Ascending aorta (tissue), 2 donors: ENCODE results near the gene LENG9. TPM values are rescaled to one million over a fixed set of nuclear protein-coding genes. Genes with fewer than 3 reads are reported as not detected.

ENCODE experiments used
- DNase-seq, 2 donors: peaks; one replicate each; pipeline ENCODE4 v3.0.0-alpha.2; 2019; ENCODE audit warnings: low spot score in 2 of 2
- H3K27ac ChIP-seq, 2 donors: fragments of 200-600 bp; sonication (generic); one replicate each; pipeline ENCODE4 v1.5.1; 2016 to 2017; ENCODE audit warnings: mild to moderate bottlenecking in 1 of 2
- H3K27me3 ChIP-seq: fragments of 200-600 bp; sonication (generic); one replicate; pipeline ENCODE4 v1.5.1; 2017
- H3K36me3 ChIP-seq, 2 donors: fragments of 200-600 bp; sonication (generic); one replicate each; pipeline ENCODE4 v1.5.1; 2016
- H3K4me1 ChIP-seq, 2 donors: fragments of 200-600 bp; sonication (generic); one replicate each; pipeline ENCODE4 v1.5.1; 2016 to 2017; ENCODE audit warnings: mild to moderate bottlenecking in 1 of 2
- H3K4me3 ChIP-seq, 2 donors: fragments of 200-600 bp; sonication (generic); one replicate each; pipeline ENCODE4 v1.5.1; 2016 to 2017; ENCODE audit warnings: mild to moderate bottlenecking in 1 of 2
- H3K9me3 ChIP-seq, 2 donors: fragments of 200-600 bp; sonication (generic); one replicate each; pipeline ENCODE4 v1.5.1; 2016
- intact Hi-C: fragments of 100-400 bp; cut with DNase I; formaldehyde crosslinking; loops from one replicate; pipeline ENCODE4 v1.15.1; 2023
- total RNA-seq: library from RNA; depleted of rRNA; stranded (reverse); fragments of >200 nt; gene quantifications from one replicate; pipeline ENCODE4 v1.1.0, GENCODE V29; 2016
- TF ChIP-seq, protein P1 (sequence below), 3 experiments: fragments of 200-600 bp in 2 of 3; fragments of 450-650 bp in 1 of 3; sonication (generic) in 2 of 3; IDR thresholded peaks; one replicate each; pipeline ENCODE4 v1.5.1; 2016 to 2019; ENCODE audit warnings: antibody characterized with exemption in 3 of 3, mild to moderate bottlenecking in 1 of 3, moderate library complexity in 1 of 3

The LENG9 gene
- total RNA-seq, 1 donor from 2014 or later, result 10.1 TPM

DNA sequence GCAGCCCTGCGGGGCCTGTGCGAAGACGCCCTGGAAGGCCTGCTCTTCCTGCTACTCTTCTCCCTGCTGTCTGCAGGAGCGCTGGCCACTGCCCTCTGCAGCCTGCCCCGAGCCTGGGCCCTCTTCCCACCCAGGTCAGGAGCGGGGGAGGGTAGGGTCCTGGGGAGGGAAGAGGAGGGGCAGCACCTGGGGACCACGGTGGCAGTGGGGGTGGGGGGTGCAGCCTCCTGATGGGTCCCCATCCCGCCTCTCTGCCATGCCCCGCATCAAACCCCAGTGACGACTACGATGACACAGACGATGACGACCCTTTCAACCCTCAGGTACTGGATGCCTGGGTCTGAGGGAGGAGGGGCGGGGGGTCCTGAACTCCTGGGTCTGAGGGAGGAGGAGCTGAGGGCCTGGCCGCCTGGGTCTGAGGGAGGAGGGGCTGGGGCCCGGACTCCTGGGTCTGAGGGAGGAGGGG, 28.0 kb downstream of the LENG9 start:
- intact Hi-C loops, result no loop called here
- Histone ChIP-seq H3K36me3 (no peaks in the 10 kb centered on the region), H3K4me1 (no peaks in the 10 kb centered on the region), H3K9me3 (no peaks in the 10 kb centered on the region), H3K27me3 (peaks cover 5% of the 10 kb centered on the region), H3K4me3 (no peak overlapping the region), H3K27ac (no peak overlapping the region)
- TF ChIP-seq, protein P1, sequence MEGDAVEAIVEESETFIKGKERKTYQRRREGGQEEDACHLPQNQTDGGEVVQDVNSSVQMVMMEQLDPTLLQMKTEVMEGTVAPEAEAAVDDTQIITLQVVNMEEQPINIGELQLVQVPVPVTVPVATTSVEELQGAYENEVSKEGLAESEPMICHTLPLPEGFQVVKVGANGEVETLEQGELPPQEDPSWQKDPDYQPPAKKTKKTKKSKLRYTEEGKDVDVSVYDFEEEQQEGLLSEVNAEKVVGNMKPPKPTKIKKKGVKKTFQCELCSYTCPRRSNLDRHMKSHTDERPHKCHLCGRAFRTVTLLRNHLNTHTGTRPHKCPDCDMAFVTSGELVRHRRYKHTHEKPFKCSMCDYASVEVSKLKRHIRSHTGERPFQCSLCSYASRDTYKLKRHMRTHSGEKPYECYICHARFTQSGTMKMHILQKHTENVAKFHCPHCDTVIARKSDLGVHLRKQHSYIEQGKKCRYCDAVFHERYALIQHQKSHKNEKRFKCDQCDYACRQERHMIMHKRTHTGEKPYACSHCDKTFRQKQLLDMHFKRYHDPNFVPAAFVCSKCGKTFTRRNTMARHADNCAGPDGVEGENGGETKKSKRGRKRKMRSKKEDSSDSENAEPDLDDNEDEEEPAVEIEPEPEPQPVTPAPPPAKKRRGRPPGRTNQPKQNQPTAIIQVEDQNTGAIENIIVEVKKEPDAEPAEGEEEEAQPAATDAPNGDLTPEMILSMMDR (IDR thresholded peaks at IDR 0.05), result no peak
- no peak for DNase-seq

DNA sequence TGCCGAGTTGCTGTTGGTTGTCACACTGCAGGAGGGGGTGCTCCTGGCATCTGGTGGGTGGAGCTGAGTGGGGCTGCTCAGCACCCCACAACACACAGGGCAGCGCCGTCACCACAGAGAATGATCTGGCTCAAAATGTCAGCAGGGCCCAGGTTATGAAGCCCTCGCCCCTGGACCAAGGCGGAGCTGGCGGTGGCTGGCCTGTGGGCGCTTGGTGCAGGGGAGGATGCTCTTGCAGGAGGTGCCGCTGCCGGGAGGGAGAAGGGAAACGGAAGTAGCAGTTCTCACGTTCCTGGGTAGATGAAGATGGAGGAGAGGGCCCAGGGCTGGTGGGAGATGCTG, 28.7 kb downstream of the LENG9 start:
- DNase-seq, result no peak
- H3K4me3 ChIP-seq, result no peak overlapping the region
- peaks cover 7% of the 10 kb centered on the region for H3K27me3 ChIP-seq
- H3K4me1 ChIP-seq, result peaks cover 0 to 3% of the 10 kb centered on the region in 2 donors
- H3K27ac ChIP-seq, result no peak overlapping the region
- no peaks in the 10 kb centered on the region for H3K36me3 ChIP-seq
- TF ChIP-seq, protein P1 (IDR thresholded peaks at IDR 0.05), result no peak
- intact Hi-C loops, result no loop called here
- no peaks in the 10 kb centered on the region for H3K9me3 ChIP-seq

DNA sequence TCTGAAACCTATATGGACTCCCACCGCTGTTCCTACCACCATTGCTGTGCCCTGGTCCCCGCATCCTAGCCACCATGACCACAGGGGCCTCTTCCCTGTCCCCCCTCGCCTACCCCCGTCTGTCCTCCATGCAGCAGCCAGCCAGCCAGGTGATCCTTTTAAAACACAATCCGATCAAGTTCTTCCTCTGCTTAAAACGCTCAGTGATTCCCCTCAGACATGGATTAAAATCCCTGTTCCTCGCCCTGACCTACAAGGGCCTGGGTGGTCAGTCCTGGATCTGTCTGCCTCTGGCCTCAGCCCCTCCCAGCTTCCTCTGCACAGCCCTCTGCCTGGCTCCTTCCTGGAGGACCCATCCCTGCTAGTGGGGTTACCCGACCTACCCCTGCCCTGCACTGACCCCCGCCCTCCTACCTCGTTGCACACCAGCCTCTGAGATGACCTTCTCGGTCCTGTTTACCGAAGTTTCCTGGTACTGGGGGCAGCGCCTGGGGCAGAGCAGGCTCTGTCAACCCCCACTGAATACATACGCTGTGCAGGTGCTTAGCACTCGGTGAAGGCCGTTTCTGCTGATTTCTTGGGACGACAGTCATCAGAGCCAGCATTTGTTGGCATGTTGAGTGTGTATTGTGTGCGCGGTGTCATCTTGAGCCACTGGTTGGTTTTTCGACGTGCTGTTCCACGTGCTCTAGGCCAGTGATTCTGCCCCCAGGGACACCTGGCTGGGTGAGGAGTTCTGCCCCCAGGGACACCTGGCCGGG, 29.3 kb downstream of the LENG9 start:
- Histone ChIP-seq H3K27me3 (peaks cover 7% of the 10 kb centered on the region), H3K4me1 (peaks cover 0 to 3% of the 10 kb centered on the region in 2 donors), H3K27ac (no peak overlapping the region), H3K9me3 (no peaks in the 10 kb centered on the region), H3K36me3 (no peaks in the 10 kb centered on the region), H3K4me3 (no peak overlapping the region)
- intact Hi-C loops, result no loop called here
- no peak for DNase-seq
- TF ChIP-seq, protein P1 (IDR thresholded peaks at IDR 0.05), result no peak

DNA sequence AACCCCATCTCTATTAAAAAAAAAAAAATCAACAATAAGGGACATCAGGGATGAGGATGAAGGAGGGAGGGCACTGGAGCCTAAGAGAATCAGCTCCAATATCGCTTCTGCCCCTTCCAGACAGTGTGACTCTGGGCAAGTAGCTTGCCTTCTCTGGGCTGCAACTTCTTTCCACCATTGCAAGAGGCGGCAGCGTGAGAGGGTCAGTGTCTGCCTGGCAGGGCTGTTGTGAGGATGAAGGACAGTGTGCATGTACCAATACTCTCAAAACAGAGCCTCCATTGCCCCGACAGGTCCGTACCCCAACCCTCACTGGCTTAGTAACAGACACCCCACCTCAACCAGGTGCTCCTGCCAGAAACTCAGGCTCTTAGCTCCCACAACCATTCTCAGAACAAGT, 29.9 kb downstream of the LENG9 start:
- Histone ChIP-seq H3K9me3 (no peaks in the 10 kb centered on the region), H3K36me3 (no peaks in the 10 kb centered on the region), H3K27ac (no peak overlapping the region), H3K27me3 (peaks cover 7% of the 10 kb centered on the region), H3K4me3 (no peak overlapping the region), H3K4me1 (peaks cover 0 to 3% of the 10 kb centered on the region in 2 donors)
- no peak for DNase-seq
- TF ChIP-seq, protein P1 (IDR thresholded peaks at IDR 0.05), result no peak
- intact Hi-C loops, result no loop called here

DNA sequence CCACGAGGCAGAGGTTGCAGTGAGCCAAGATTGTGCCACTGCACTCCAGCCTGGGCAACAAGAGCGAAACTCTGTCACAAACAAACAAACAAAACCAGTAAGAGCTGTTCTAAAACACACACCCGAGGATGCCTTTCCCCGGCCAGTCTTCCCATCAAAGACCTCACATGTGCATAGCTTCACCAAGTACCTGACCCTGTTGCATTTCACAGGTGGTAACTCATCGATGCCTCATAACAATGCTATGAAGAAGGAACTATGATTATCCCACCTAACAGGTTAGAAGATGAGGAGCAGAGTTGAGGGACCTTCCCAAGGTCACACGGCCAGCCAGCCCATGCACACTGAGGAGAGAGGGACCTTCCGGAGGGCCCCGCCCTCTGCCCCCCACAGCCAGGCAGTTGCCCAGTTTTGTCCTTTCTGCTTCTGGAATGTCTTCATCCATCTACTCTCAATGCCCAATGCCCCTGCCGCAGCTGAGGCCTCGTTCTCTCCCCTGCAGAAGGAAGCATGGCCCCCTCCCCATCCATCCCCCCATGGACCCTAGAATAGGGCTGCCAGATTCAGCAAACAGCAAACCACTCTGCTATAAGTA, 31.3 kb downstream of the LENG9 start:
- H3K9me3 ChIP-seq, result no peaks in the 10 kb centered on the region
- intact Hi-C loops, result no loop called here
- H3K4me3 ChIP-seq, result no peak overlapping the region
- no peak for DNase-seq
- TF ChIP-seq, protein P1 (IDR thresholded peaks at IDR 0.05), result no peak
- no peaks in the 10 kb centered on the region for H3K36me3 ChIP-seq
- no peak overlapping the region for H3K27ac ChIP-seq
- peaks cover 0 to 3% of the 10 kb centered on the region in 2 donors for H3K4me1 ChIP-seq
- H3K27me3 ChIP-seq, result peaks cover 7% of the 10 kb centered on the region
